Stimulated activated CD8-positive, alpha-beta memory T cell treated with anti-CD3 and anti-CD28 coated beads, Interleukin-15, amount 100 ng/mL, for 24 hours (primary cell): ENCODE results near the gene LASP1.

ENCODE experiments used
- DNase-seq: peaks from one replicate; pipeline ENCODE4 v3.0.0-alpha.2; 2020; ENCODE audit warnings: low read depth

Gene LASP1

DNA sequence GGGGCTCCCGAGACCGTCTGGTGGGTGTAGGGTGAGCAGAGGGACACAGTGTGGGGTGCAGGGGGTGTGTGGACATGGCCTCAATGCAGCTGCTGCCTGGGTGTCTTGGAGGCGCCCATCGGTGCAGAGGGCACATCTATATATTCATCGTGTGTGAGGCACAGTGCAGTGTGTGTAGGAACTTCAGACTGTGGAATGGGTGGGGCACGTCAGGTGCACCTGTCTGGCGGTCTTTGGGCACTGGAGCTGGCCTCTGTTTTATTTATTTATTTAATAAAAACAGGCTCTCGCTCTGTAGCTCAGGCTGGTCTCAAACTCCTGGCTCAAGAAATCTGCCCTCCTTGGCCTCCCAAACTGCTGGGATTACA is 16.8 kb downstream of the LASP1 start:
- DNase-seq, result no peak

DNA sequence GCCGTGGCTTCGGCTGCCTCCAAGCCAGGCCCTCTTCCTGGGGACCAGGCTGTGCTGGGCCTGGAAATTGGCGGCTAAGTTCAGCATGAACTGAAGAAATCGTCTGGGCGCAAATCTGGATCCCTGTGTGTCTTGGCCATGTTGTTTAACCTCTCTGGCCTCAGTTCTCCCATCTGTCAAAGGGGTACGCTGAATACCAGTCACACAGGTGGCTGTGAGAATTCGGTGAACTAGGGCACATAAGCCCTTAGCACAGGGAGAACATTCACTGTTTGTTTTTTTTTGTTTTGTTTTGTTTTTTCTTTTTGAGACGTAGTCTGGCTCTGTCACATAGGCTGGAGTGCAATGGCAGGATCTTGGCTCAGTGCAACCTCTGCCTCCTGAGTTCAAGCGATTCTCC is 19.0 kb downstream of the LASP1 start:
- DNase-seq, result no peak

DNA sequence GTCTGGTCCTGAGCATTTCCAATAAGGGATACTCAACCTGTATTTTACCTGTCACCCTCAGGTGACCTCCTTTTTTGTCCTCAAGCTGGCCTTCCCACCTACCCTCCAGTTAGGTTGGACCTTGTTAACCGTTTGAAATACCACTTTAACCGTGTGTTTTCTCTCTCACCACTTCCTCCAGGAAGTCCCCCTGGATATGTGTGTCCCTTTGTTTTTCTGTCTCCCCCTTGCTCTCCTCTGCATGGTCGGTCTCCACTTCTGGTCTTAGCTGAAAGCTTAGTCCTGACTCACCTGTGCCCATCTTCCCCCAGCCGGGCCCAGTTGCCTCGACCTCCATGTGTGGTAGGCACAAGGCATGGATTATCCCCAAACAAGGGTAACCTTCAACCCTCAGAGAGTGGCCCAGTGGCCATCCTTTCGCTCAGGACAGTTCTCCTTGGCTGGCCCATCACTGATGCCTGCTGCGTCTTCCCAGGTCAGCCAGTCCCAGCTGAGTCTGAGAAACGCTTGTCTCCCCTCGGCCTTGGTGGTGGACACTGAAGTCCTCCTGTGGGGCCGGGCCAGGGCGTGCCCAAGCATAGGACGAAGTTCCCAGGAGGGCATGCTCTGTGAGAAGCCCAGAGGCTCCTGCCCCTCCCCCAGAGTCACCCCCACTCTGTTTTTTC is 20.0 kb downstream of the LASP1 start:
- no peak for DNase-seq

DNA sequence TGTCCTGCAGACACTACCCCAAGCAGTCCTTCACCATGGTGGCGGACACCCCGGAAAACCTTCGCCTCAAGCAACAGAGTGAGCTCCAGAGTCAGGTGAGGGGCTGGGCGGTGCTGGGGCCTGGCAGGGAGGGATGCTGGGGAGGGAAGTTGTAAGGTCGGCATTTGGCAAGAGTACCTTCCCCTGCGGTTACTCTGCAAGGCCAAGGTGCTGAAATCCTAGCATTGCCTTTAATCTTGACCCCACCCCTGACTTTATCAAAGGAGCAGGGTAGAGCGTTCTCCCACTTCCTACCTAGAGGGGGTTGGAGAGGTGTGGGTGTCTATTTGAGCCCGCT is 20.5 kb downstream of the LASP1 start:
- DNase-seq, result no peak

DNA sequence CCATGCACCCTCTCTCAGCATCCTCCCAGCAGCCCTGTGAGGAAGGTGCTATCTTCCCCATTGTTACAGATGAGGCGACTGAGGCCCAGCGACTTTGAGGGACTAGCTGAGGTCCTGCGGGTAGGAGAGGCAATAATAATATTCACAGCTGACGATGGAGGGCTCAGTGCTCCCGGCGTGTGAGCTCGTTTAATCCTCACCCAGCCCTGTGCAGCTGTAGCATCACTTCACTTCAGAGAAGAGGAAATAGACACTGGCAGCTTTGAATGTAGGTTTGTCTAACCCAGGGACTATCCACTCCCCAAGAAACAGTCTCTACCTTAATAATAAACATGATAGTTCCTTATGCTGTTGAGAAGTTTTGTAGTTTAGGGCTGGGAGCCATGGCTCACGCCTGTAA is 21.6 kb downstream of the LASP1 start:
- DNase-seq, result no peak

DNA sequence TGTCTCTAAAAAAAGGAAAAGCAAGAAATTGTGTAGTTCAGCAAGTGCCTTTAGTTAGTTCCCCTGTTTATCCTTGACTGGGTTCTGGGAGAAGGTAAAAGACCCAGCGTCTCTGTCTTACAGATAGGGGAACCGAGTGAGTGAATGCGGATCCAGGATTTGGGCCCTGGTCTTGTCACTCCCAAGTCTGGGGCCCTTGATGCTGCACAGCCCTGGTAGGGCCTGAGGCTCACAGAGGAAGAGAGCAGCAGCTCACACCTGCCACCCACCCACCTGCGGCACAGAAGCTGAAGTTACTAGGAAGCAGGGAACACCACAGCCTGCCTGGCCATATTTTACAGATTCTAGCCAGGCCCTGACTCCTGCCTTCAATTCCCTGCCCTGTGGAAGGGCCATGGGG is 22.2 kb downstream of the LASP1 start:
- no peak for DNase-seq

DNA sequence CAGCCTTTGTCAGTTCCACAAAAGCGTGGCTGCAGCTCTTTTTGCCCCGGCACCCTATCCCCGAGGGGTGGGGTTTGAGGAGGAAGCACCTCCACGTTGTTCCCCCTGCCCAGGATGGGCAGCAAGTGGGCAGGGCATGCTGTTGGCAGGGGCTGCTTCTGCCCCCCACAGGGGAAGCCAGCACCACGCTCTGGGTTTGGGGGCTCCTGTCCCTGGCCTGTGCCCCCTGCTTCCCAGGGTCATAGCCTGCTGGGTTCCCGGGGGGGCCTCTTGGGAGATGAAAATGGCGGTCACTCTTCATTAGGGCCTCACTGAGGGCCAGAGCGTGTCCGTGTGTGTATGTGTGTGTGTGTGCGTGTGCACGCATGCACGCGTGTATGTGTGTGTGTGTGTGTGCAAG is 22.8 kb downstream of the LASP1 start:
- no peak for DNase-seq

DNA sequence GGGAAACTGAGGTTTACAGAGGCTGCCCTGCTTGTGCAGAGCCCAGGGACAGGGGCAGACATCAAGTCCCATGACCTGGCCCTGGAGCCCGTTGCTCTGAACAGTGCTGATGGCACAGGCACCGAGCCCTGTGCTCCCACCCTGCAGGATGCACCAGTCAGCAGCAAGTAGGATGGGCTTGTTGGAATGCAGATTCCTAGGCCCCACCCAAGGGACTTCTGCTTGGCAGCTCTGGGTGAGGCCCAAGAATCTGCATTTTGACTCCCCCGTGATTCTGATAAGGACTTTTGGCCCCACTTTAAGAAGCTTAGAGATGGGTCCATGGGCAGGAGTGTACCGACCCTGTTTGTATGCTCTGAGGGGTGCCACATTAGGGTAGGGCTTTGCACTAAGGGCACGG is 23.3 kb downstream of the LASP1 start:
- DNase-seq, result no peak

DNA sequence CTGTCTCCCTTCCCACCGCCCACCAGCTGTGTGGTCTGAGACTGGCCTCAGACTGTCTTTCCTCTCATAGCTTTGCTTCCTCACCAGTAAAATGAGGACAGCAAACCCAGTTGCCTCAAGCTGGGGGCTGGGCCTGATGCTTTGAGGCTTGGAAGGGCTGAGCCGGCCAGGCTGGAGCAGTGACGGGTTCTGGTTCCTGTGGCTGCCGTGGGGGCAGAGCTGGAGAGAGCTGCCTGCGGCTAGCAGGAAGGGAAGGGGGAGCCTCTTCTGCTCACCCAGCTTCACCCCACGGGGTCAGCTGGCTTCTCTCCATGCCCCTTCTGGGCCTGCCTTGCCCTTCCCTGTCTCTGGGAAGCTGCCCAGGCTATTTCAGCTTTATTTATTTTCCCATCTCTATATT is 23.7 kb downstream of the LASP1 start:
- DNase-seq, result no peak

DNA sequence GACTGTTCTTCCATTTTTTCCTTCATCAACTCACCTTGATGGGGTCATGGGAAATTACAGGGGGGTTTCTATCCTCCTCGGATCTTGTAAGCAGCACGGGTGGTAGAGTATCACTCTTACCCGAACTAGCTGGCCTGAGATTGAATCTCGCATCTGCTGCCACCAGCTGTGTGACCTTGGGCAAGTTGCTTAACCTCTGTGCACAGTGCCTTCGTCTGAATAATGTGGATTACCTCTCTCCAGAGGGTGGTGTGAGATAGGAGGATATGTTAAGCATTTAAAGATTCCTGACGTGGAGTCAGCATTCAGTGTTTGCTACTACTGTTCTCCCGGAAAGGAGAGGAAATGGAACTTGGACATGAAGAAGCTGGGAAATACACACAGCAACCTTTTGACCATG is 24.4 kb downstream of the LASP1 start:
- no peak for DNase-seq

DNA sequence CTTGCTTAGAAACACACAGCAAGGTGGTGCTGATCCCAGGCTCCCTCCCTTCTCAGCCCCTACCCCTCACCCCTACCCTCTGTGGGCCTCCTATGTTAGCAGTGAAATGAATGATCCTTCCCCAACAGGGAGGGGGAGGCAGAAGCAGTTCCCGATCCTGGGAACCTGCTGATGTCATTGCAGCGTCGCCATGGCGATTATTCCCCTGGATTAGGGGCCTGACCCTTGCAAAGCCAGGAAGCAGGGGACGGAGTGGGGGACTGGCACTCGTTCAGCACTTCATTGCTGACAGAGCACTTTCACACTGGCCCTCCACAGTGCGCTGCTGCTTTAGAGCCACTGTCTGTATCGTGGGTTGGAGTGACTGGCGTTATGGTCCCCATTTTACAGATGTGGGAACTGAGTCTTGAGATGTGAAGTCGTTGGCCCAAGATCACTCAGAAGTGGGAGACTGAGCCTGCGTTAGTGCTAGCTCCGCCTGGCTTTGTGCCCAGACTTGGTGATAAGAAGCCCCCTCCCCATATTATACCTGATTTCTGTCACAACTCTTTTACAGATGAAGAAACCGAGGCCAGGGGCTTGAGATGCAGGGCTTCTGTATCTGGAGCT is 26.6 kb downstream of the LASP1 start:
- no peak for DNase-seq

DNA sequence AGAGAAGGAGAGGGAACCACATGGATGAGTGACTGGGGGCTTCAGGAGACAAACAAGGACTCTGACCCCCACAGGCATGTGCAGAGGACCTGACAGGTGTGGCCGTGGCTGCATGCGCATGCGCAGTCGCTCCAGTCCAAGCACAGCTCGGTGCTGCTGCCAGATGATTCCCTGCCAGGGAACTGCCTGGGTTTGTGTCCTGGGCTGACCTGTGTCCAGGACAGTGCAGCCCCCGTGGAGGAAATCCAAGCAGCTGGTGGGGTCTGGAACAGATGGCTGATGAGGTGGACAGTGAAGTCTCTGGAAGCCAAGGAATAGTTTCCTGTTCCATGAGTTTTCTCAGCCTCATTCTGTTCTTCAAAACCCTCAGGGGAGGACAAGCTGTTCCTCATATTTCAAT is 27.3 kb downstream of the LASP1 start:
- DNase-seq, result no peak

DNA sequence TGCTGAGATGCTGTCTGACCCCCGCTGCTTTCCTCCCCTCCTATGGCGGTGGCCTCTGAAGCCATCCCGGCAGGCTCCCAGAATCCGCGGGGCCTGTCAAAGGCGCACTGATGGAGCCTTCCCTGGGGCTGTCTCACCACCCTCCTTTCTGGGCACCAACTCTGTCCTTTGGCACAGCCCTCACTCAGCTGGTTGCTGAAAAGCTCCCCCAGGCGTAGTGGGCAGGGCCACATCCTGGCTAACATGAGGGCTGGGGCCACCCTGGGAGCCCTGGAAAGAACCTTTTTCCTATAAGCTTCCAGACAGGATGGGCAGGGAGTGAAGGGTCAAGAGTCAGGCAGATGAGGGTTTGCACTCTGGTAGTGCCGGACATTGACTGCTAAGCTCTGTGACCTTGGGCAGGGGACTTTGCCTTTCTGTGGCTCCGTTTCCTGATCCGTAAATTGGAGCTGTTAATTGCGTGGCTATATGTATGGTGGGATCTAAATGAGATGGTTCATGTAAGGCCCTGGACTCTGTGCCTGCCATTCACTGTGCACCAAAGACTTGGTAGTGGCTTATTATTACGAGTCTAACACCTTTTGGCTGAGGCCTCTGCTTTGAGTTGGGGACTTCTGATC is 27.9 kb downstream of the LASP1 start:
- DNase-seq, result no peak

DNA sequence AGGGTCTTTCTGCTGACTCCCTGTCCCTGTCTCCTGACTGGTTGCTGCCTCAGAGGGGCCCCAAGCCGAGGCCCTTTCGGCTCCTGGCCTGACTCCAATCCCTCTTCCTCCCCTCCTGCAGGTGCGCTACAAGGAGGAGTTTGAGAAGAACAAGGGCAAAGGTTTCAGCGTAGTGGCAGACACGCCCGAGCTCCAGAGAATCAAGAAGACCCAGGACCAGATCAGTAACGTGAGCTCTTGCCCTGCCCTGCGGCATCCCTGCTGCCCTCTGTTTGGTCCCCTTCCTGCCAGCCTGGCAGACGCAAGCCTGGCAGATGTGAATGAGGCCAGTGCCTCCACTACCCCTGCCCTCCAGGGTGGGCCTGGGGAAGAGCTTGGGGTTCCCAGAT is 28.4 kb downstream of the LASP1 start:
- DNase-seq, result no peak

DNA sequence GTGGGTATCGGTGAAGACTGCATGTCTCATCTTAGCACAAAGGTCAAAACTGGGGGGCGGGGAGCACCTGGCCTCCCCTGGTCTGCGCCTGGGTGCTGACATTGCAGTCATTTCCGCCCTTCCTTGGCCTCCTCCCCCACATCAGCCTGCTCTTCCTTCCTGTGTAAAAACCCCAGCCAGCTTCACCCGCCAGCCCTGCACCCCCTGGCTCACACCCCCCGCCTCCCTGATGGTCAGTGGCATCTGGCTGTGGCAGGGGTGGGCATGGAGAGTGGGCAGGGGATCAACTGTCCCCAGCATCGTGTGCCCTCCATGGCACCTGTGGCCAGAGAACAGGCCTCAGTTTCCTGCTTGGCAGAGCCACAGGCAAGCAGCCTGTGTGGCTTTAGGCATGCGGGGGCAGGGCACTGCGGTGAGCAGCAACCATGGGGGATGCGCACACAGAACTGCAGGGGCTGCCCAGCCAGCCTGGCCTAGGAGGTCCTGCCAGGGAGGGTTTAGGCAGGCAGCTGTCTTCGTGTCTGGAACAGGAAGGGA is 29.0 kb downstream of the LASP1 start:
- DNase-seq, result peak; percentile 50

DNA sequence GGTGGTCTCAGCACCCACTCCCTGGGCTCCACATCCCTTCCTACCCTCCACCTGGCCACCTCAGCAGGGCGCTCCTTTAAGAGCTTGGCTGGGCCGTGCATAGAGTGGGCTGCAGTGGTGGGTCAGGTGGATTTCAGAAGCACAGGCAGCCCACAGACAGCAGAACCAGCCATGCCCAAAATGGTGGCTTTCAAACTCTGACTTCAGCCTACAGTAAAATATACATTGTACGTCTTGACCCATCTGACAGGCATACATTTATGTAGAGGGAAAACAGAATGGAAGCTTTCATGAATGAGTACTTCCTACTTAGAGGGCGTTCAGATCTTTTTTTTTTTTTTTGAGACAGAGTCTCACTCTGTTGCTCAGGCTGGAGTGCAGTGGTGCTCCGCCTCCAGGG is 29.6 kb downstream of the LASP1 start:
- no peak for DNase-seq

DNA sequence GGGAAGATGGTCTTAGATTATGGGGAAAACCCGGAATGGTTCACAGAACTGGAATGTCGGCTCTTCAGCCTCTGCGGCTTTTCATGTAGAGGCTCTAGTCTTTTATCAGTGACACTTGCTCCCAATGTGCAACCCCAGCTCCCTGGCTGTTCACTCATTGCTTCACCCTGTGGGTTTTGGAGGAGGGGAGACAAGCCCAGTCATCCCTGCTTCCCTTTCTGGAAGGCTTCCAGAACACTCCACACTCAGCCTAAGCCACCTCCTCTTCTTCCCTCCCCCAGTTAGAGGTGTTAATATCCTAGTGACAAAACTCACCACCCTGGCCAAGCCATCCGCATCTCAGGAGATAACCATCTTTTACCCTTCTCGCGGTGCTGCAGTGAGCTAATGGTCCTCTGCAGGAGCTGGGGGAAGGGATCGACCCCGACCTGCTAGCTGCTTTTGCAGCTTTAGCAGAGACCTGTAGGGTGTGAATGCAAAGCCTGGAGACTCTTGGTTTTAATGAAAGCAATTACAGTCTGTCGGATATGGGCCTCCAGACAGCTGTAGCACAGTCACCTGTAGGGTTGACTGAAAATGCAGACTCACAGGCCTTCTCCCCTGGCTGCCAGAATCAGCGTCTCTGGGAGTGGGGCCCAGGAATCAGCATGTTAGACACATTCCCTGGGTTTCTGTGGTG is 31.3 kb downstream of the LASP1 start:
- DNase-seq, result no peak

DNA sequence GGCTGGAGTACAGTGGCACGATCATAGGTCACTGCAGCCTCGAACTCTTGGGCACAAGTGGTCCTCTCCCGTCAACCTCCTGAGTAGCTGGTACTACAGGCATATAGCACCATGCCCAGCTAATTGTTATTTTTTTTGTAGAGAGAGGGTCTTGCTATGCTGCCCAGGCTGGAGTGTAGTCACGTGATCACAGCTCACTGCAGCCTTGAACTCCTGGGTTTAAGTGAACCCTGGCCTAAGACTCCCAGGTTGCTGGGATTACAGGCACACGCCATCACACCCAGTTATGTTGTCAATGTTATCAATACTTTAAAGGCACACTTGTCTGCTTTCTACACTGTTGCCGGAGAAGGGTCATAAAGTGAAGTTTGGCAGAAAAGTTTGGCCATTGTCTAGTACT is 33.5 kb downstream of the LASP1 start:
- DNase-seq, result no peak

DNA sequence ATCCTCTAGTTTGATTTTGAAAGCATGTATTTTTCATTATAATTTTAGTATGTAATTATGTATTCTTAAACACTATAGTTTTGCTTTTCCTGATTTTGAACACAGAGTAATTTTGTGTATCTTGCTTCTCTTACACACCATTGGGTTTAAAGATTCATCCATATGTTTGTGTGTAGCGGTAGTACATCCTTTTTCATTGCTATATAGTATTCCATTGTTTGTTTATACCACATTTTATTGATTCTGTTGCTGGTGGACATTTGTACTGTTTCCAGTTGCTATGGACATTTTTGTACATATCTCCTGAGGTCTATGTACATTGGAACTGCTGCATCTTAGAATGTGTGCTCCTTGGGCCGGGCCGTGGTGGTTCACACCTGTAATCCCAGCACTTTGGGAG is 35.0 kb downstream of the LASP1 start:
- no peak for DNase-seq

DNA sequence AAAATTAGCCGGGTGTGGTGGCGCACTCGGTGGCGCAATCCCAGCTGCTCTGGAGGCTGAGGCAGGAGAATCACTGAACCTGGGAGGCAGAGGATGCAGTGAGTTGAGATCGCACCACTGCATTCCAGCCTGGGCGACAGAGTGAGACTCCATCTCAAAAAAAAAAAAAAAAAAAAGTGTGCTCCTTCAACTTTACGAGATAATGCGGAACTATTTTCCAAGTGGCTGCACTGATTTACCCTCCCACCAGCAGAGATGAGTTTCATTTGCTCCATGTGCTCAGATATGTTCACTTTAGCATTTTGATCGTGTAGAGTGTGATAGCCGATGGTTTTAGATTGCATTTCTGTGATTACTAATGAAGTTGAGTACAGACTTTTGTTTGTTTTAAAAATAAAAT is 35.5 kb downstream of the LASP1 start:
- DNase-seq, result no peak

DNA sequence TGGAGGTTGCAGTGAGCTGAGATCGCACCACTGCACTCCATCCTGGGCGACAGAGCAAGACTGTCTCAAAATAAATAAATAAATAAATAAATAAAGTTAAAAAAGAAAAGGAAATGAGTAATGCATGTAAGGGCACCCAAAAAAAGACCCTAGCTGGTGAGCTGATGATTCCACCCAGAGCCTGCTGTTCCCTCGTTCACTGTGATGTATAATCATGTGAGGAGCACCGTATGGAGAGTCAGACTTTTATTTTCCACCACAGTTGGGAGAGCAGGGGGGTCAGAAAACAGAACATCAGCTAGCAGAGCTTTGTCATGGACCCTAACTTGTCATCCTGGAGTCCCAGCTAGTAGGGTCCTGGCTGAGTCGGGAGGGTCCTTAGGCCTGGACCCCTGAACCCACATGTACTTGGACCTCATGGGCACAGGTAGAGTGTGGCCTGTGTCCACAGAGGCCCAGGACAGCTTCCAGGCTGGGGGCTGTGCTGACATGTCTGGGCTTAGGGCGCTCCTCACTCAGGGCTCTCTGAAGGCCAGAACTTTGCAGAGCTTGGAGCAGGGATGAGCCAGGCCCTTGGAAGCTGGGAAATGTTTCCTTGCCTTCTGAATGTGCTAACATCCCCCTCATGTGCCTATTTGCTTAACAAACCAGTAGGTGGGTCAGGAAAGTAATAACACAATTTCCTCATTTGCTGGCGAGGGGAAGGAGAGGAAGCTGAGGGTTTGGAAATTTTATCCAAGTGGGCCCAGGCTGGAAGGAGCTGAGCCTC is 36.8 kb downstream of the LASP1 start:
- no peak for DNase-seq

DNA sequence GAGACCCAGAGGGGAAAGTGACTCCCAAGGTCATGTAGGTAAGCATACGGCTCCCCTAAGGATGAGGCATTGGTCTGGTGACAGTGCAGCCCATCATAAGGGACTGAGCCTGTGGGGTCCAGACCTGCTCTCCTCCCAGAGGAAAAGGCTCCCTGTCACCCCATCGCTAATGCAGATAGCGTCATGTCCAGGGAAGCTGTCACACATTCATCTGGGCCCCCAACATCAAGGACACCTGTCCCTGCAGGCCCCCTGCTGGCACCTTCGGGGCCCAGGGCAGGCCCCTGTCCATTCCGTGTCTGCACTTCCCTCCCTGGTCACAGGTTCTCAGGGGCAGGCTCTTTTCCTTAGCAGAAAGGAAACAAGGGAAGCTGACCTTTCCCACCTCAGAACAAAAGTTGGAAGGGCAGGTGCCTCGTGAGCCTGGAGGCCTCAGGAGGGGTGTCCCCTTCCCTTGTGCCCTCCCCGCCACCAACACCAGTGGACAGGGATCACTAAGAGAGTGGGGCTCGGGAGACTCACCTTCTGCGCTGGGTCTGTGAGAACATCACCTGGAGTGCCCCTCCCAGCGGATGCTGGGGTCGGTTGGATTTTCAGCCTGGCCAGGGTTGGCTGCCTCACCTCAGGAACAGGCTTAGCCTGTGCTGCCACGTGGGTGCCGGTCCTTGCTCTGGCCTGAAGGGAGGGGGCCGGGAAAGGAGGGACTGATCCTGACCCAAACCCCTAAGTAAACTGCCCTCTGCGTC is 38.2 kb downstream of the LASP1 start:
- DNase-seq, result no peak
